ENCODE results near the gene KRTAP4-5. TPM values are rescaled to one million over a fixed set of nuclear protein-coding genes. Genes with fewer than 3 reads are reported as not detected.

The KRTAP4-5 gene
- total and polyA plus RNA-seq, 5 donors from 2014 or later: not detected

DNA sequence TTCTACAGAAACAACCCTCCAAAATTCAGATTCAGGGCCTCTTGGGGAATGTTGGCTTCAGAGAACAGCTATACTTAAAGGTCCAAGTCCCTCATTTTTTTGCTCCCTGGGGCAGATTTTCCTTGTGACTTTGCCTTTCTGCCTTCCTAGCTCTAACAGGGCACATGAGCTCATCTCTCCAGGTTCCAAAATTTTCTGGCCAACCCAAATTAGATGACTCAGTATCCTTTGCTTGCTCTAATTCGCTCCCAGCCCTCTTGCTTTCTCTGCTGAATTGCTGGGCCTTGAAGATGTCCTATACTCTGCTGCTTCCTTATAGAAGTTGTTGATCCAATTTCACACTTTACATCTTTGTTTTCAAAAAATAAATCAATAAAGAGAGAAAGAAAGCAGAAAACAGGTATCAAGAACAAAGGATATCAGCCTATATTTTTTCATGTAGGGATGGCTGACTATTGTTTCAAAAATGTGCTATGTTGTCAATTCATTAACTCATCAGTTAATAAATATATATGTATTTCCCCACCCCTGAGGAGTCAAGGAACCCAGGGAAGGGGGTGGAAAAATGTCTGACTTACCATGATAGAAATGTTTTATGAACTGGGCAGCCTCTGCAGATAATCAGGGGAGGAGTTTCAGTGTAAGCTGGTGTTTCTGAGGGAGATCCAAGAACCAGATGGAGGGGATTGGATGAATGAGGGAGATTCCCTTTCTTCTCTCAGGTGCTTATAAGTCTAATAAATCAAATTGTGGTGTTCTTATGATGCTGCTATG lies 29.4 kb upstream of the KRTAP4-5 start:
- peaks cover 4% of the 10 kb centered on the region for H3K27me3 ChIP-seq (ENCODE audit: control insufficient read depth, insufficient read depth, low read length)
- Mint-ChIP-seq H3K9me3 (peaks cover 0 to 1% (median 0%) of the 10 kb centered on the region in 7 donors), H3K4me3 (no peak overlapping the region), H3K27me3 (peaks cover 19% of the 10 kb centered on the region), H3K27ac (peak overlapping the region in 1 of 3 donors; percentile 45), H3K4me1 (peaks cover 0 to 2% (median 0%) of the 10 kb centered on the region in 4 donors), H3K36me3 (no peaks in the 10 kb centered on the region)
- no peak overlapping the region for H3K4me3 ChIP-seq (ENCODE audit: low read depth, low read length)
- no peaks in the 10 kb centered on the region for H3K9me3 ChIP-seq (ENCODE audit: control insufficient read depth in 2 of 2, low read length in 2 of 2)
- no peaks in the 10 kb centered on the region for H3K4me1 ChIP-seq (ENCODE audit: control insufficient read depth, insufficient read depth, low read length, poor library complexity, severe bottlenecking)
- no peak for DNase-seq
- H3K36me3 ChIP-seq (ENCODE audit: control insufficient read depth, insufficient read depth, low read length): no peaks in the 10 kb centered on the region
- H3K27ac ChIP-seq (ENCODE audit: insufficient read depth, low read length, poor library complexity, severe bottlenecking): no peak overlapping the region
- no peak for ATAC-seq (ENCODE audit: low read depth in 2 of 2)

DNA sequence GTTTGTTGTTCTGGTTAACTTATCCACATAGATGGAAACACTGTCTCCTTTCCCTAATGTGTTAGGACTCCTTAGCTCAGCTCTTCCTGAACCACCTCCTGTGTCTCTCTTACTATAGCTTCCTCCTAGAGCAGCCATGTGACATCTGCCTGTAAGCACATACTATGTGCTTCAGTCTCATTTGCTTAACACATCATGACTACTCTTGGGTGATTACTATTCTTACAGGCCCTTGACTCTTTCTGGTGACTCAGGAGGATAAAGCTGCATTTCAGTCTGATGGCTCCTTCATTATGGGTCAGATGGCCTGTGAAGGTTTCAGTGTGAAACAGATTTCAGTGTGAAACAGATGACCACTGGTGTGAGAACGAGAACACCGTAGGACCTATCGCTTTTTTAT lies 28.7 kb upstream of the KRTAP4-5 start:
- DNase-seq (no peak), ATAC-seq (ENCODE audit: low read depth in 2 of 2) (peak; percentile 40 to 55)
- Mint-ChIP-seq H3K9me3 (peaks cover 0 to 1% (median 0%) of the 10 kb centered on the region in 7 donors), H3K36me3 (no peaks in the 10 kb centered on the region), H3K27ac (no peak overlapping the region), H3K4me1 (peaks cover 0 to 4% (median under 1%) of the 10 kb centered on the region in 4 donors), H3K4me3 (no peak overlapping the region), H3K27me3 (peaks cover 19% of the 10 kb centered on the region)
- H3K4me1 ChIP-seq (ENCODE audit: control insufficient read depth, insufficient read depth, low read length, poor library complexity, severe bottlenecking): no peaks in the 10 kb centered on the region
- H3K4me3 ChIP-seq (ENCODE audit: low read depth, low read length): no peak overlapping the region
- H3K27me3 ChIP-seq (ENCODE audit: control insufficient read depth, insufficient read depth, low read length): peaks cover 4% of the 10 kb centered on the region
- H3K27ac ChIP-seq (ENCODE audit: insufficient read depth, low read length, poor library complexity, severe bottlenecking): no peak overlapping the region
- H3K9me3 ChIP-seq (ENCODE audit: control insufficient read depth in 2 of 2, low read length in 2 of 2): no peaks in the 10 kb centered on the region
- no peaks in the 10 kb centered on the region for H3K36me3 ChIP-seq (ENCODE audit: control insufficient read depth, insufficient read depth, low read length)

DNA sequence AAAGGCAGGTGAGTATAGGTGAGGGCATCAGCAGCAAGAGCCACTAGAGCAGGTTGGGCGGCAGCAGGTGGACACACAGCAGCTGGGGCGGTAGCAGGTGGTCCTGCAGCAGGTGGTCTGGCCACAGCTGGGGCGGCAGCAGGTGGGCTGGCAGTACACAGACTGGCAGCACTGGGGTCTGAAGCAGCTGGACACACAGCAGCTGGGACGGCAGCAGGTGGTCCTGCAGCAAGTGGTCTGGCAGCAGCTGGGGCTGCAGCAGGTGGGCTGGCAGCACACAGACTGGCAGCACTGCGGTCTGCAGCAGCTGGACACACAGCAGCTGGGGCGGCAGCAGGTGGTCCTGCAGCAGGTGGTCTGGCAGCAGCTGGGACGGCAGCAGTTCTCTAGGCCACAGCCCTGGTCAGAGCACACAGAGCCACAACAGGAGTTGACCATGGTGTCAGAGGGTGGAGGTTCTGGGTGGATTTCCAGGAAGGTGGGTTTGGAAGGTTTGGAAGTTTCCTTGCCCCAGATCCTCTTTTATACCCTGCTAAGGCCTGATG lies 28.2 kb upstream of the KRTAP4-5 start, which contains the start of gene KRTAP4-2:
Gene KRTAP4-2 (minus strand): TSS at position 495 of the 545 bp plus-strand sequence. CDS start 57 bp downstream, at position 438.
- no peaks in the 10 kb centered on the region for H3K4me1 ChIP-seq (ENCODE audit: control insufficient read depth, insufficient read depth, low read length, poor library complexity, severe bottlenecking)
- Mint-ChIP-seq H3K9me3 (peaks cover 0 to 1% (median 0%) of the 10 kb centered on the region in 7 donors), H3K27ac (peak within 1 kb of the TSS in 1 of 3 donors; percentile 5), H3K27me3 (peaks cover 14% of the 10 kb centered on the region), H3K36me3 (no peaks in the 10 kb centered on the region), H3K4me3 (no peak within 1 kb of the TSS), H3K4me1 (peaks cover 0 to 5% (median 2%) of the 10 kb centered on the region in 4 donors)
- no peak within 1 kb of the TSS for H3K4me3 ChIP-seq (ENCODE audit: low read depth, low read length)
- ATAC-seq (ENCODE audit: low read depth in 2 of 2): no peak
- H3K27me3 ChIP-seq (ENCODE audit: control insufficient read depth, insufficient read depth, low read length): peaks cover 4% of the 10 kb centered on the region
- H3K27ac ChIP-seq (ENCODE audit: insufficient read depth, low read length, poor library complexity, severe bottlenecking): no peak within 1 kb of the TSS
- no peaks in the 10 kb centered on the region for H3K9me3 ChIP-seq (ENCODE audit: control insufficient read depth in 2 of 2, low read length in 2 of 2)
- H3K36me3 ChIP-seq (ENCODE audit: control insufficient read depth, insufficient read depth, low read length): no peaks in the 10 kb centered on the region
- no peak for DNase-seq

DNA sequence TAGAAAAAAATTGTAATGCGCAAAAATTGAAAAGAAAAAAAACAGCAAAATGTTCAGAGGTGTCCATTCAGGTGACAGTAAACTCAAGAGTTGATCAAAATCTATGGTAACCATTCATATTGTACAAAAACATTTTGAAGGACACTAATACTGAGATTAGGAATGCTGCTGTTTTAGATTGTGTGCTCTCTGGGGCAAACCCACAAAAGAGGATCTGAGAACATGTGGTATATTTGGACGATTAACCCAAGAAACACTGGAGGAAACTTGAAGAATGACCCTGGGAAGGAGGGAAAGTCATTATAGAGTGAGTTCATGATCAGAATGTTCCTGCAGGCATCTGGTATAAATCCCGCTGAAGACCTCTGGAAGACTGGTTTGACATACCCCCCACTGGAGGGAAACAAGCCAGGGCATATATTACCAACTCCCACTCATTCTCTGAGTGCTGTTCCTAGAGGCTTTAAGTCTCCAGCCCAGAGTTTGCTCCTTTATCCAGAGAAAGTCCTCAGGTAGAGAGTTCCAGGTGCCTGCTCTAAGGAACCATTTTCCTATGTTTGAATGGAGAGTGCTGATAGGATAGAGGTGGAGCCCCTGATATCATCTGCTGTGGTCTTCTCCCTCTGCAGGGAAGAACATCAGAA lies 27.2 kb upstream of the KRTAP4-5 start:
- H3K27ac ChIP-seq (ENCODE audit: insufficient read depth, low read length, poor library complexity, severe bottlenecking): no peak overlapping the region
- ATAC-seq (ENCODE audit: low read depth in 2 of 2) (no peak), DNase-seq (no peak)
- Mint-ChIP-seq H3K36me3 (no peaks in the 10 kb centered on the region), H3K27me3 (peaks cover 14% of the 10 kb centered on the region), H3K4me3 (no peak overlapping the region), H3K9me3 (no peaks in the 10 kb centered on the region), H3K27ac (no peak overlapping the region), H3K4me1 (peaks cover 0 to 5% (median 2%) of the 10 kb centered on the region in 4 donors)
- H3K4me3 ChIP-seq (ENCODE audit: low read depth, low read length): no peak overlapping the region
- H3K4me1 ChIP-seq (ENCODE audit: control insufficient read depth, insufficient read depth, low read length, poor library complexity, severe bottlenecking): no peaks in the 10 kb centered on the region
- H3K27me3 ChIP-seq (ENCODE audit: control insufficient read depth, insufficient read depth, low read length): peaks cover 6% of the 10 kb centered on the region
- H3K9me3 ChIP-seq (ENCODE audit: control insufficient read depth in 2 of 2, low read length in 2 of 2): no peaks in the 10 kb centered on the region
- H3K36me3 ChIP-seq (ENCODE audit: control insufficient read depth, insufficient read depth, low read length): no peaks in the 10 kb centered on the region

DNA sequence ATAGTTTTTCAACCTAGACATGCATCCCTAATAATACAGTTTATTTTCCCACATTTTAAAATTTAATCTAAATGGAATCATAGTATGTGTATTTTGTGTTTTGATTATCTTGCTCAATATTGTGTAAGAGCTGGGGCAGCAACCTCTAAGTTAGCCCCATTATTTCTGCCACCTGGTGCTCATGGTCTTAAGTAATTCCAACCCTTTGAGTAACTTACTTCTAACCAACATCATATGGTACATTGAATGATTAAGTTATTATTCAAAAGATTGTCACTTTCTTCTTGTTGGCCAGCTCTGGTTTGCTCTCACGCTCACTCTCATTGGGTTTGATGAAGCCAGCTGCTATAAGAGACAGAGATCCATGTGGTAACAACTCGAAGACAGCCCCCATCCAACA lies 22.3 kb upstream of the KRTAP4-5 start:
- no peaks in the 10 kb centered on the region for H3K9me3 Mint-ChIP-seq

DNA sequence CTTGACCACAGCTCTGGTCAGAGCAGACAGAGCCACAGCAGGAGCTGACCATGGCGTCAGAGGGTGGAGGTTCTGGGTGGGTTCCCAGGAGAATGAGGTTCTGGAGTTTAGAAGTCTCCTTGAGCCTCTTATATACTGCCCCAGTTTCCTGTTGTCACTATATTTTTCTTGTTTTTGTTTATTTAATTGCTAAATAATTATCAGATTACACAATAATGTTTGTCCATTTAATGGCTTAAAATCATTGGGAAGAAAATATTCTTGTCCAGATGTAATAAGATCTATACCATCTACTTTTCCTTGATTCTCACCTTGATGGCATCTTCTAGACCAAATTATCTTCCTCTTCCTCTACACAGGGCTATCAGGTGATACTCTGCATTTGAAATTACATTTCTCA lies 18.5 kb upstream of the KRTAP4-5 start, which contains the start of gene KRTAP4-3:
Gene KRTAP4-3 (minus strand): TSS at position 101 of the 400 bp plus-strand sequence. CDS start 49 bp downstream, at position 52.
- H3K36me3 Mint-ChIP-seq: no peaks in the 10 kb centered on the region
- no peak for ATAC-seq (ENCODE audit: low read depth in 2 of 2)
- Histone ChIP-seq H3K4me1 (ENCODE audit: control insufficient read depth, insufficient read depth, low read length, poor library complexity, severe bottlenecking) (no peaks in the 10 kb centered on the region), H3K27me3 (ENCODE audit: control insufficient read depth, insufficient read depth, low read length) (peaks cover 7% of the 10 kb centered on the region), H3K4me3 (ENCODE audit: low read depth, low read length) (no peak within 1 kb of the TSS), H3K9me3 (ENCODE audit: control insufficient read depth in 2 of 2, low read length in 2 of 2) (no peaks in the 10 kb centered on the region), H3K36me3 (ENCODE audit: control insufficient read depth, insufficient read depth, low read length) (no peaks in the 10 kb centered on the region), H3K27ac (ENCODE audit: insufficient read depth, low read length, poor library complexity, severe bottlenecking) (no peak within 1 kb of the TSS)
- H3K27ac Mint-ChIP-seq: peak within 1 kb of the TSS in 1 of 3 donors; percentile 6
- no peak within 1 kb of the TSS for H3K4me3 Mint-ChIP-seq
- H3K4me1 Mint-ChIP-seq: no peaks in the 10 kb centered on the region
- H3K27me3 Mint-ChIP-seq: peaks cover 13% of the 10 kb centered on the region
- DNase-seq: no peak
- peaks cover 0 to 1% (median 0%) of the 10 kb centered on the region in 7 donors for H3K9me3 Mint-ChIP-seq

More for the DNA sequence above, 22.3 kb upstream of the KRTAP4-5 start:
- no peaks in the 10 kb centered on the region for H3K9me3 ChIP-seq (ENCODE audit: control insufficient read depth in 2 of 2, low read length in 2 of 2)
- Mint-ChIP-seq H3K4me3 (no peak overlapping the region), H3K36me3 (no peaks in the 10 kb centered on the region), H3K4me1 (peaks cover 0 to 5% (median 2%) of the 10 kb centered on the region in 4 donors), H3K27me3 (peaks cover 17% of the 10 kb centered on the region), H3K27ac (no peak overlapping the region)
- no peak overlapping the region for H3K27ac ChIP-seq (ENCODE audit: insufficient read depth, low read length, poor library complexity, severe bottlenecking)
- ATAC-seq (ENCODE audit: low read depth in 2 of 2) (no peak), DNase-seq (no peak)
- no peak overlapping the region for H3K4me3 ChIP-seq (ENCODE audit: low read depth, low read length)
- no peaks in the 10 kb centered on the region for H3K4me1 ChIP-seq (ENCODE audit: control insufficient read depth, insufficient read depth, low read length, poor library complexity, severe bottlenecking)
- no peaks in the 10 kb centered on the region for H3K36me3 ChIP-seq (ENCODE audit: control insufficient read depth, insufficient read depth, low read length)
- peaks cover 6% of the 10 kb centered on the region for H3K27me3 ChIP-seq (ENCODE audit: control insufficient read depth, insufficient read depth, low read length)

DNA sequence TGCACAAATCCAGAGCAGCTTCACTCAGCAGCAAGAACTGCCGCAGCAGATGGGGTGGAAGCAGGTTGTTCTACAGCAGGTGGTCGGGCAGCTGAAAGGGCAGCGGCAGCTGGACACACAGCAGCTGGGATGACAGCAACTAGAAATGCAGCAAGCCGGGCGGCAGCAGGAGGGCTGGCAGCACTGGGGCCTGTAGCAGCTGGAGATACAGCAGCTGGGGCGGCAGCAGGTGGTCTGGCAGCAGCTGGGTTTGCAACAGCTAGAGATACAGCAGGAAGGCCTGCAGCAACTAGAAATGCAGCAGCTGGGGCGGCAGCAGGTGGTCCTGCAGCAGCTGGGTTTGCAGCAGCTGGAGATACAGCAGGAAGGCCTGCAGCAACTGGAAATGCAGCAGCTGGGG lies 17.9 kb upstream of the KRTAP4-5 start:
- peaks cover 7% of the 10 kb centered on the region for H3K27me3 ChIP-seq (ENCODE audit: control insufficient read depth, insufficient read depth, low read length)
- H3K4me1 Mint-ChIP-seq: no peaks in the 10 kb centered on the region
- no peaks in the 10 kb centered on the region for H3K36me3 ChIP-seq (ENCODE audit: control insufficient read depth, insufficient read depth, low read length)
- peaks cover 0 to 1% (median 0%) of the 10 kb centered on the region in 7 donors for H3K9me3 Mint-ChIP-seq
- no peak overlapping the region for H3K27ac ChIP-seq (ENCODE audit: insufficient read depth, low read length, poor library complexity, severe bottlenecking)
- no peaks in the 10 kb centered on the region for H3K36me3 Mint-ChIP-seq
- peaks cover 15% of the 10 kb centered on the region for H3K27me3 Mint-ChIP-seq
- H3K4me3 ChIP-seq (ENCODE audit: low read depth, low read length): no peak overlapping the region
- no peaks in the 10 kb centered on the region for H3K4me1 ChIP-seq (ENCODE audit: control insufficient read depth, insufficient read depth, low read length, poor library complexity, severe bottlenecking)
- H3K27ac Mint-ChIP-seq: no peak overlapping the region
- ATAC-seq (ENCODE audit: low read depth in 2 of 2): no peak
- no peak overlapping the region for H3K4me3 Mint-ChIP-seq
- no peaks in the 10 kb centered on the region for H3K9me3 ChIP-seq (ENCODE audit: control insufficient read depth in 2 of 2, low read length in 2 of 2)
- no peak for DNase-seq

Data from CD4-positive, CD25-positive, alpha-beta regulatory T cell (primary cell).